HFFc6 (cell line): ENCODE data around the gene GZMH. TPM values are rescaled to one million over a fixed set of nuclear protein-coding genes. Genes with fewer than 3 reads are reported as not detected.

Source experiments
- DNase-seq: peaks from one replicate; pipeline ENCODE4 v3.0.0-alpha.2; 2018
- H3K27ac Mint-ChIP-seq: 2 replicates; pipeline ENCODE4 v1.8.0; 2020; ENCODE audit warnings: mild to moderate bottlenecking, mixed read lengths
- H3K27me3 Mint-ChIP-seq: 2 replicates; pipeline ENCODE4 v1.8.0; 2021; ENCODE audit warnings: mild to moderate bottlenecking, moderate library complexity, mixed read lengths; ENCODE audit not compliant: insufficient read depth
- H3K36me3 Mint-ChIP-seq: 2 replicates; pipeline ENCODE4 v1.8.0; 2021; ENCODE audit warnings: low read depth, mixed read lengths
- H3K4me1 Mint-ChIP-seq: 2 replicates; pipeline ENCODE4 v1.8.0; 2020; ENCODE audit warnings: low read depth, mixed read lengths
- H3K4me3 Mint-ChIP-seq: 2 replicates; pipeline ENCODE4 v1.8.0; 2020; ENCODE audit warnings: mild to moderate bottlenecking, moderate library complexity, mixed read lengths
- H3K9me3 Mint-ChIP-seq: 2 replicates; pipeline ENCODE4 v1.8.0; 2020; ENCODE audit warnings: mild to moderate bottlenecking, mixed read lengths
- CTCF ChIP-seq: fragments of 200-600 bp; sonication (generic); IDR thresholded peaks from 2 replicates; pipeline ENCODE4 v1.5.0; 2021; ENCODE audit warnings: antibody characterized with exemption, mild to moderate bottlenecking
- total RNA-seq, 6 experiments: library from RNA; stranded (reverse); fragmentation: NEBNext Ultra II Directional; extraction: Animal tissue kit (Norgen Biotek cat#: 25700); gene quantifications; 2 replicates in 1 of 6; 3 replicates in 5 of 6; pipeline ENCODE4 v1.2.3, GENCODE V29; 2021

The GZMH gene
- total RNA-seq, 6 experiments from 2014 or later: not detected

- Mint-ChIP-seq H3K4me1 (no peaks in the 10 kb centered on the region), H3K36me3 (no peaks in the 10 kb centered on the region), H3K27ac (no peak overlapping the region), H3K9me3 (peaks cover 20% of the 10 kb centered on the region), H3K27me3 (no peaks in the 10 kb centered on the region; the same call in 1 of the 2 replicates), H3K4me3 (no peak overlapping the region)
- TF ChIP-seq CTCF: no peak
- no peak for DNase-seq
Measured at GRCh38 chr14:24578558-24578957, 30.9 kb downstream of the GZMH start.

- Mint-ChIP-seq H3K4me1 (no peaks in the 10 kb centered on the region), H3K27me3 (no peaks in the 10 kb centered on the region; the same call in 1 of the 2 replicates), H3K27ac (no peak overlapping the region), H3K9me3 (peaks cover 24% of the 10 kb centered on the region), H3K4me3 (no peak overlapping the region), H3K36me3 (no peaks in the 10 kb centered on the region)
- DNase-seq: no peak
- no peak for TF ChIP-seq CTCF
Measured at GRCh38 chr14:24576771-24577170, 32.7 kb downstream of the GZMH start.

GRCh38 chr14:24576182-24576581 is 33.3 kb downstream of the GZMH start, which contains the start of gene CTSG:
CTSG (minus strand) TSS chr14:24576250; CDS start chr14:24576223, 27 bp downstream.
- no peak for TF ChIP-seq CTCF
- Mint-ChIP-seq H3K27ac (no peak within 1 kb of the TSS), H3K27me3 (no peaks in the 10 kb centered on the region; the same call in 1 of the 2 replicates), H3K36me3 (no peaks in the 10 kb centered on the region), H3K9me3 (peaks cover 24% of the 10 kb centered on the region), H3K4me1 (no peaks in the 10 kb centered on the region), H3K4me3 (no peak within 1 kb of the TSS)
- DNase-seq: no peak

GRCh38 chr14:24574206-24574774 is 35.2 kb downstream of the GZMH start:
- Mint-ChIP-seq H3K4me3 (no peak overlapping the region), H3K27me3 (no peaks in the 10 kb centered on the region; the same call in 1 of the 2 replicates), H3K4me1 (no peaks in the 10 kb centered on the region), H3K27ac (no peak overlapping the region), H3K36me3 (no peaks in the 10 kb centered on the region), H3K9me3 (peaks cover 26% of the 10 kb centered on the region)
- DNase-seq: no peak
- no peak for TF ChIP-seq CTCF

- Mint-ChIP-seq H3K36me3 (no peaks in the 10 kb centered on the region), H3K4me1 (no peaks in the 10 kb centered on the region), H3K27me3 (no peaks in the 10 kb centered on the region; the same call in 1 of the 2 replicates), H3K4me3 (no peak overlapping the region), H3K27ac (no peak overlapping the region), H3K9me3 (peaks cover 46% of the 10 kb centered on the region)
- DNase-seq: no peak
- TF ChIP-seq CTCF: no peak
Measured at GRCh38 chr14:24566318-24566717, 43.2 kb downstream of the GZMH start.
